Fibroblast of mammary gland (primary cell): ENCODE data around the gene BRAP.

Experiments used
- DNase-seq: peaks from one replicate; pipeline ENCODE4 v3.0.0-alpha.2; 2010; ENCODE audit warnings: low read depth
- H3K4me3 ChIP-seq: 2 replicates; pipeline ENCODE4 v1.5.1; 2011; ENCODE audit warnings: low read depth, mild to moderate bottlenecking, low read length, moderate library complexity; ENCODE audit not compliant: control insufficient read depth
- TF ChIP-seq, protein P1 (sequence below): conservative IDR thresholded peaks from 2 replicates; pipeline ENCODE4 v1.5.1; 2011; ENCODE audit warnings: low read depth, low read length, inconsistent platforms; ENCODE audit not compliant: control insufficient read depth, insufficient read depth

Gene BRAP

DNA sequence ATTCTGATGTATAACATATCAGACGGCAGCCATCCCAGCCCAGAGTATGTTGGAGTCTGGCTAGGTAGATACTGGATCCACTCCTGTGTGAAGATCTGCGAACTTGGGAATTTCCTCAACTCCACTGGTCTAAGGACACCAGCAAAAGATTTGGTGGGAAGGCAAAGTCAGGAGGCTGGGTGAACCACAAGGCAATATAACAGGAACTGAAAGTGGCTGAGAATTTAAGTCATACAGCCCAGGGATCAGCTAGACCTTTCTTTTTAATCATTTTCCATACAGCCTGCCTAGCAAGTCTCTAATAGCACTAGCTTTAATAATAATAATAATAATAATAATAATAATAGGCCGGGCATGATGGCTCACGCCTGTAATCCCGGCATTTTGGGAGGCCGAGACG lies 34.8 kb downstream of the BRAP start:
- no peak for DNase-seq
- no peak overlapping the region for H3K4me3 ChIP-seq
- TF ChIP-seq, protein P1, sequence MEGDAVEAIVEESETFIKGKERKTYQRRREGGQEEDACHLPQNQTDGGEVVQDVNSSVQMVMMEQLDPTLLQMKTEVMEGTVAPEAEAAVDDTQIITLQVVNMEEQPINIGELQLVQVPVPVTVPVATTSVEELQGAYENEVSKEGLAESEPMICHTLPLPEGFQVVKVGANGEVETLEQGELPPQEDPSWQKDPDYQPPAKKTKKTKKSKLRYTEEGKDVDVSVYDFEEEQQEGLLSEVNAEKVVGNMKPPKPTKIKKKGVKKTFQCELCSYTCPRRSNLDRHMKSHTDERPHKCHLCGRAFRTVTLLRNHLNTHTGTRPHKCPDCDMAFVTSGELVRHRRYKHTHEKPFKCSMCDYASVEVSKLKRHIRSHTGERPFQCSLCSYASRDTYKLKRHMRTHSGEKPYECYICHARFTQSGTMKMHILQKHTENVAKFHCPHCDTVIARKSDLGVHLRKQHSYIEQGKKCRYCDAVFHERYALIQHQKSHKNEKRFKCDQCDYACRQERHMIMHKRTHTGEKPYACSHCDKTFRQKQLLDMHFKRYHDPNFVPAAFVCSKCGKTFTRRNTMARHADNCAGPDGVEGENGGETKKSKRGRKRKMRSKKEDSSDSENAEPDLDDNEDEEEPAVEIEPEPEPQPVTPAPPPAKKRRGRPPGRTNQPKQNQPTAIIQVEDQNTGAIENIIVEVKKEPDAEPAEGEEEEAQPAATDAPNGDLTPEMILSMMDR: no peak

DNA sequence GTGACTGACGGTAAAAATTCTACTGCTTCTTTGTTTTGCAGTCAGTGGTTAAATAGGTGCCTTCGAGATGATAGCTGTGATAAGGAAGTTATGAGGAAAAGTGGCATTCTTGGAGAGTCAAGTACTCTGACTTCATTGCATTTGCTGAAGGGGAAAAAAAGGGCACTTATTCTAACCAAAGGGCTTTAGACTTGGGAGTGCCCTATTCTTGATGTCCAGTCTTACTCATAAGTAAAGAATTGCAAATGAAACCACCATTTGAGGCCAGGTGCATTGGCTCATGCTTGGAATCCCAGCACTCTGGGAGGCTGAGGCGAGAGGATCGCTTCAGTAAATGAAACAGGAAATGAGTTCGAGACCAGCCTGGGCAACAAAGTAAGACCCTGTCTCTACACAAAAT lies 40.3 kb downstream of the BRAP start:
- H3K4me3 ChIP-seq: no peak overlapping the region
- TF ChIP-seq, protein P1: no peak
- DNase-seq: no peak

DNA sequence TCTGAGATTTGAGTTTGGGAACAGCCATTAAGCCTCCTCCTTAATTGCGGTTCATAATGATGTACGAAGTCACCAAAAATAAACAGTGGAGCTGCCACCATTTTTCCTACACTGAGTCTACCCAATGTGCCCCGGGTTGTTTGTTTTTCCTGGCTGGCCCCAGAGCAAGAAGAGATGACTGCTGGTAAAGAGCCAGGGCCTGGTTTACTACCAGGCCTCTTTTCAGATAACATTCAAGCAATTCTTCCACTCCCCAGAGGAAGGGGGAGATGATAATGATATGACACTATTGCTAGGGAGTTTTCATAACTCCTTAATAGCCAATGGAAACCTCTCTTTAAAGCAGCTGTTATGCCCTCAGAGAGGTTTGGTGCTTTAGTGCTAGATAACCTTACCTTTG lies 42.3 kb downstream of the BRAP start:
- peak; percentile 15 for DNase-seq
- TF ChIP-seq, protein P1: no peak
- H3K4me3 ChIP-seq: no peak overlapping the region

DNA sequence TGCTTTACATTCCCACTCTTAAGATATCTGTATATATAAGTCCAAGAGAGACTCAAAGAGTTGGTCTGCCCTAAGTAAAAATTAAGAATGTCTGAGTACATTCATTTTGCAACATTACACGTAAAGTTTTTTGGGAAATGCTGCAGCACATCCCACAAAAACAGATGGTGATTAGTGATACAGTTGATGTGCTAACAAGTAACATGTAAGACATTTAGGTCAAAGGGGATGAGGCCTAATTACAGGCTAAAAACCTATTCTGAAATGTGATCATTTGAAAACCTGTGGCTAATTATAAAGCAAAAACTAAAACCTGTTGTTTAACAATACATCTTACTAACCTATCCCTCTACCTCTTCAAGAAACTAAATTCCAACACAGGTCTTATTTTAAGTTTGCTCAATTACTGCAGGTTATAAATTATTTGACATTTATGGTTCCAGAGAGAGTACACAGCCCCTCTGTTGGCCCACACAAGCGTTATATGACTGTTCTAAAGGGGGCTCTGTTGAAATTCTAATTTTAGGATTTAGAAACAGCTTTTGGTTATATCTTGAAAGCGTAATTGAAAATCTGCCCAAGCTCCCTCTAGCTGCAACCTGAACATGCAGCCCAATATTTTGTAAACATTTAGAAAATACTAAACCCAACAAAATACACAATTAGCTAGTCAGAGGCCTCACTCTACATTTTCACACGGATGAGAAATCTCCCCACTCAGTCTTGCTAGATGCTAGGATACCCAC lies 42.9 kb downstream of the BRAP start:
- TF ChIP-seq, protein P1: peak; percentile 30
- peak; percentile 35 for DNase-seq
- H3K4me3 ChIP-seq: no peak overlapping the region

DNA sequence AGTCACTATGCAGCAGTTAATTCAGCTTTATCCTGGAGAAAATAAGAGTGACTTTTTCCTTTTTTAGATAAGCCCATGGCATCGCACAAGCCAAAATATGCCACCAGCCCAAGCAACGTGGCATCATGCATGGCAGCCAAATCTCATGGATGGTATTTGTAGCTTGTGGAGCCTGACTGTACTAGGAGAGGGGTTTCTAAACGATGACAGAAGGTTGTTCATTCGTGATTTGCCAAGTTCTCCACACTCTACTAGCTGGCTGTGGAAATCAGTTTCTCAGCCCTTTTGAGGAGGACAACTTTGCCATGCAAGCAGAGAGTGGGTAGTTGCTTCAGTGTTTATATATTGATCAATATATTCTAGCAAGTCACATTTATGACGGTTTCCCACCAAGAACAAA lies 45.2 kb downstream of the BRAP start:
- no peak overlapping the region for H3K4me3 ChIP-seq
- no peak for DNase-seq
- TF ChIP-seq, protein P1: no peak

DNA sequence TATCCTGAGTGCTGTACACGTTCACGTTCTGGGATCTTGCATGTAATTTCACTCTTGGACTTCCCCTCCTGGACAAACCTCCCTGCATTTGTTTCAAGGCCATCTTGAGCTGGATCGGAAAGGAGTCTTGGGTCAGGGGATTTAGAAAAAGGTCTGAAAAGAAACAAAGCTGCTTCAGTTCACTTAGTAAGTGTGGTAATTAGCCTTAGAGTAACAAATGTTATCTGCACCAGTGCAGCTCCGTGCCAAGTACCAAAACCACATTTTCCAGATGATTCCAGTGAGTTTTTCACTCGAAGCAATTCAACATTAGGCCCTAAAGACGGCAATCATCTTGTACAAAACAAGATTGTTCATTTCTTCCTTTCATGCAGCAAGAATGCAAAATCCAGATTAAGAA lies 47.2 kb downstream of the BRAP start:
- TF ChIP-seq, protein P1: no peak
- no peak overlapping the region for H3K4me3 ChIP-seq
- DNase-seq: no peak
